ENCODE measurements around the gene AGAP3.

The AGAP3 gene

DNA sequence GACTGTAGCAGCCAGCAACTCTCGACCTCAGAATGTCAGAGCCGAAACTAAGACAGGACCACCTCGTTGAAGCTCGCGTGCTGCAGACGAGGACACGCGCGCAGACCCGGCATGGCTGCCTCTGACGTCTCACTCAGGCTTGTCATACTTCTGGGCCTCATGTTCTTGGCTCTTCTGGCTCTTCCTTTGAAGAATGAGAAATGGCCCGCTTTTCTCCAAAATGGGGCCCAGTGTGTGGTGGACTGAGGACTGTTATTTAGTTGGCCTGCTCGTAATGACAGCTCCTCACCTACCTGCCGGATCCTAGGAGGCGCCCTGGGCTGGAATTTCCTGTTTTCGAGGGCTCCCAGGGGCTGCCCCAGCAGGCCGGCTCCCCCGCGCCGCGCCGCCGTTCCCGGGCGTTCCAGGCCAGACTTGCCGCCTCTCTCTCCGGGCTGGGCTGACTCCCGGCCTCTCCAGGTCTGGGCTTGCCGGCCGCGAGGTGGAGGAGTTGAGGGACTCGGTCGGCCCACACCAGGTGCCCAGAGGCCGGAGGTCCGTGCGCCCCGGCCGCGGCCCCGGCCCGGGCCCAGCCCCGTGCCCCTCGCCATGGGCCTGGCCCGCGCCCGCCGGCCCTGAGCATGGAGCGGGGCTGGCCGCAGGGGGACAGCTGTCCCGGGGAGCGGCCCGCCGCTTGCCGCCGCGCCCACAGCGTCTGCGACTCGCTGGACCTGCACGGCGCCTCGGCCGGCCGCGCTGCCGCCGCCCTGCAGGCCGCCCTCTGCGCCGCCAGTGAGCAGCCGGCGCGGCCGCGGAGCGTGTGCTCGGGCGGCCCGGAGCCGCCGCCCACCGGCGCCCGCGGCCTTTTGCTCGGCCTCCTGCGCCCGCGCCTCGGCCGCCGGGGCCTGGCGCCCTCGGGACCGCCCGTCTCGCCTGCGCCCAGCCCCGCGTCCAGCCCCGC is 28.1 kb downstream of the AGAP3 start:
- Histone ChIP-seq H3K4me3 (ENCODE audit: control insufficient read depth in 1 of 7, extremely low read depth in 1 of 7, insufficient read depth in 4 of 7, low read depth in 2 of 7, low read length in 6 of 7) (peak overlapping the region in 4 of 7 experiments; percentile 23 to 66 (median 45)), H3K27me3 (replicated peaks in 2 of 5; ENCODE audit: control insufficient read depth in 4 of 5, insufficient read depth in 5 of 5, low read length in 4 of 5) (peaks cover 0 to 22% (median 7%) of the 10 kb centered on the region in 5 experiments), H3K4me1 (ENCODE audit: control extremely low read depth in 1 of 4, control insufficient read depth in 4 of 4, insufficient read depth in 4 of 4, low read length in 3 of 4) (peaks cover 0 to 11% (median 5%) of the 10 kb centered on the region in 4 experiments), H3K9me3 (ENCODE audit: control extremely low read depth in 1 of 5, control insufficient read depth in 4 of 5, insufficient read depth in 2 of 5, low read depth in 1 of 5, low read length in 4 of 5) (no peaks in the 10 kb centered on the region), H3K36me3 (ENCODE audit: control insufficient read depth in 4 of 4, insufficient read depth in 4 of 4, low read length in 3 of 4) (peaks cover 0 to 37% (median 22%) of the 10 kb centered on the region in 4 experiments), H3K27ac (ENCODE audit: insufficient read depth in 1 of 2, low read depth in 1 of 2, low read length in 2 of 2, poor library complexity in 1 of 2, severe bottlenecking in 2 of 2) (no peak overlapping the region)
- whole genome bisulfite sequencing (ENCODE audit: insufficient coverage): 36% methylated on average over 94 of the region's 101 CpGs
- ChIA-PET CTCF (interaction anchor here (0.9 to 4.6 kb wide), 8 partner anchors 10 to 153 kb away, joined by 3 to 28 read pairs (median 4); no protein-coding TSS in a partner anchor), POLR2A (no interaction called here)
- peak in 1 of 3 donors; percentile 17 for DNase-seq

DNA sequence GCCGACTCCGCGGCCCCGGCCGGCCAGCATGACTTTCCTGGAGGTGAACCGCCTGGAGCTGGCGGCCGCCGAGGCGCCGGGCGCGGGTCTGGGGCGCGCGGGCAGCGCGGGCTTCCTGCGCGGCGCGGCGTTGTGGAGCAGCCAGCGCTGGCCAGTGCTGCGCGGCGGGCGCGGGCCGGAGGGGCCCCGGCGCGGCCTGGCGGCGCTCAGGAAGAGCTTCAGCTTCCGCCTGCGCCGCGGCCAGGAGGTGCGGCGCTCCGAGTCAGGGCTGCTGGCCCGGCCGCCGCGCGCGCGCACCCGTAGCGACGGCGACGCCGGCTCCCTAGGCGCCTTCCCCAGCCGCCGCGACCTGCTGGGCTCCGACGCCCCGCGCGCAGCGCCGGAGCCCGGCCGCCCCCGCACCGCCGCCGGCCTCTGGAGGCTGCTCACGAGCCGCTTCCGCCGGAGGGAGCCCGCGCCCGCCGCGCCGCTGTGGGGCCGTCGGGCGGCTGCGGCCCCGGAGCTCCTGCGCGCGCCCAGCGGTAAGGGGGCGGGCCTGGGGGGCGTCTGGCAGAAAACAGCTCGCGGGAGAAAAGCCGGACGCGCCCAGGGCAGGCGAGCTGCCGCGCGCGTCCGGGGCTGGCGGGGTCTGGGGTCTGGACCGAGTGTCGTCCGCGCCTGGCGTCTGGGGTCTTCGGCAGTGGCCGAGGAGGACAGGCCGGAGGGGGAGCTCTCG is 29.0 kb downstream of the AGAP3 start:
- Histone ChIP-seq H3K4me1 (ENCODE audit: control extremely low read depth in 1 of 4, control insufficient read depth in 4 of 4, insufficient read depth in 4 of 4, low read length in 3 of 4) (peaks cover 0 to 11% (median 5%) of the 10 kb centered on the region in 4 experiments), H3K4me3 (ENCODE audit: control insufficient read depth in 1 of 7, extremely low read depth in 1 of 7, insufficient read depth in 4 of 7, low read depth in 2 of 7, low read length in 6 of 7) (peak overlapping the region in 4 of 7 experiments; percentile 23 to 66 (median 45)), H3K27me3 (replicated peaks in 2 of 5; ENCODE audit: control insufficient read depth in 4 of 5, insufficient read depth in 5 of 5, low read length in 4 of 5) (peaks cover 0 to 22% (median 7%) of the 10 kb centered on the region in 5 experiments), H3K36me3 (ENCODE audit: control insufficient read depth in 4 of 4, insufficient read depth in 4 of 4, low read length in 3 of 4) (peaks cover 0 to 45% (median 30%) of the 10 kb centered on the region in 4 experiments), H3K9me3 (ENCODE audit: control extremely low read depth in 1 of 5, control insufficient read depth in 4 of 5, insufficient read depth in 2 of 5, low read depth in 1 of 5, low read length in 4 of 5) (no peaks in the 10 kb centered on the region), H3K27ac (ENCODE audit: insufficient read depth in 1 of 2, low read depth in 1 of 2, low read length in 2 of 2, poor library complexity in 1 of 2, severe bottlenecking in 2 of 2) (no peak overlapping the region)
- ChIA-PET CTCF (interaction anchor here (0.7 to 1.6 kb wide), 12 partner anchors 9 to 217 kb away, joined by 3 to 5 read pairs (median 3); no protein-coding TSS in a partner anchor), POLR2A (interaction anchor here (0.5 kb wide), 1 partner anchor 67 kb away, joined by 3 read pairs; no protein-coding TSS in a partner anchor)
- peak in 2 of 3 donors; percentile 43 to 58 for DNase-seq
- 13% methylated on average over 89 of the region's 114 CpGs for WGBS (ENCODE audit: insufficient coverage)

DNA sequence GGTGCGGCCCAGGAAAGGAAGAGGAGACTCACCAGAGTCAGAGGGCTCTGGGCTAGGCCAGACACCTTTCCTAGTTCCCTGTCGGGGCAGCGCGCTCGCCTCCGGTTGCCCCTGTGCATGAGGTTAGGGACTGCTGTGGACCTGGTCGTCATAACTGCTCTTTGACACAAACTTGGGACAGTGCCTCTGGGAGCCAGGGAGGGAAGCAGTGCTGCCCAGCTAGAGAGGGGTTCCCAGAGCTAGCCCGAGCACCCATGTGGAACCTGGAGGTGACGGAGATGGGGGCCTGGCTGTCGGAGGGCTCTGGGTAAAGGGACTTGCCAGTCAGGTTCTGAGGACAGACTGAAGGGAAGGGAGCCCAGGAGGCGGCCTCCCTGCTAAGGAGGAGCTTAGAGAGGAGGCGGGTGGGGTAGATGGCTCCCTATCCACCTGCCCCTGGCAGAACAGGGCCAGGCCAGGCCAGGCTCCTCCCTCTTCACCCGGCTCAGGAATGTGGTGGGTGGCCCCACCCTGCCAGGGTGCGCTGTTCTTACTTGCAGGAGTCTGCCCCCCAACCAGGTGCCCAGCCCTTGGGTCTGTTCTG is 29.7 kb downstream of the AGAP3 start:
- Histone ChIP-seq H3K27ac (ENCODE audit: insufficient read depth in 1 of 2, low read depth in 1 of 2, low read length in 2 of 2, poor library complexity in 1 of 2, severe bottlenecking in 2 of 2) (no peak overlapping the region), H3K9me3 (ENCODE audit: control extremely low read depth in 1 of 5, control insufficient read depth in 4 of 5, insufficient read depth in 2 of 5, low read depth in 1 of 5, low read length in 4 of 5) (no peaks in the 10 kb centered on the region), H3K27me3 (replicated peaks in 2 of 5; ENCODE audit: control insufficient read depth in 4 of 5, insufficient read depth in 5 of 5, low read length in 4 of 5) (peaks cover 0 to 22% (median 7%) of the 10 kb centered on the region in 5 experiments), H3K4me1 (ENCODE audit: control extremely low read depth in 1 of 4, control insufficient read depth in 4 of 4, insufficient read depth in 4 of 4, low read length in 3 of 4) (peaks cover 0 to 11% (median 4%) of the 10 kb centered on the region in 4 experiments), H3K4me3 (ENCODE audit: control insufficient read depth in 1 of 7, extremely low read depth in 1 of 7, insufficient read depth in 4 of 7, low read depth in 2 of 7, low read length in 6 of 7) (peak overlapping the region in 1 of 7 experiments; percentile 14), H3K36me3 (ENCODE audit: control insufficient read depth in 4 of 4, insufficient read depth in 4 of 4, low read length in 3 of 4) (peaks cover 0 to 52% (median 33%) of the 10 kb centered on the region in 4 experiments)
- POLR2A ChIA-PET: interaction anchor here (0.5 kb wide), 1 partner anchor 67 kb away, joined by 3 read pairs; no protein-coding TSS in a partner anchor
- CTCF ChIA-PET: interaction anchor here (0.7 to 1.6 kb wide), 12 partner anchors 8 to 218 kb away, joined by 3 to 5 read pairs (median 3); no protein-coding TSS in a partner anchor
- DNase-seq: no peak
- 93% methylated on average over 11 of the region's 14 CpGs for WGBS (ENCODE audit: insufficient coverage)

DNA sequence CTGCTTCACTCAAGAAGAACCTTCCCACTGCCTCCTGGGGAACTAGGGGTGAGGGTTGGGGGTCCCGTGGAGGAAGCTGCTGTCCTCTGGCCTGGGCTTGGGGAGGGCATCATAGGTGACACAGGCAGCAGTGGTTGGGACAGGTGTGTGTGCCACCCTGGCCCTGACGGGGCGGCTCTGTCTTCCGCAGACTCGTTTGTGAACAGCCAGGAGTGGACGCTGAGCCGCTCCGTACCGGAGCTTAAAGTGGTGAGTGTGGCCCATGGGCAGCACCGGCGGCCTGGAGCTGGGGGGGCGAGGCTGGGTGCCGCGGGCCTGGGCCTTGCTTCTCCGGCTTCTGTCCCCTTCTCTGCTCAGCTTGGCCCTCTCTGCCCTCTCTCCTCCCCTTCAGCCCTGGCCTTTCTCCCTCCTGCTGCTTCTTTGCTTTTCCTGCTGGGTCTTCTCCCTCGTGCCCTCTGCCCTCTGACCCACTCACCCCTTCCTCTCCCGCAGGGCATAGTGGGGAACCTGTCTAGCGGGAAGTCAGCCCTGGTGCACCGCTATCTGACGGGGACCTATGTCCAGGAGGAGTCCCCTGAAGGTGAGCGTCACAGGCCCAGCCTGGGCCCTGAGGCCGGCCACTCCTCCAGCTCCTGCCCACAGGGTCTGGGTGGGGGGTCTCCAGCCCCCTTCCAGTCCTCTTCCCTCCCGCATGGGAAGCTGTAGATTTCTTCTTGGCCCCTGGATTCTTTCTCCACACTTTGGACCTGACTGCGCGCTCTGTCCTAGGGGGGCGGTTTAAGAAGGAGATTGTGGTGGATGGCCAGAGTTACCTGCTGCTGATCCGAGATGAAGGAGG is 30.5 kb downstream of the AGAP3 start:
- Histone ChIP-seq H3K27ac (ENCODE audit: insufficient read depth in 1 of 2, low read depth in 1 of 2, low read length in 2 of 2, poor library complexity in 1 of 2, severe bottlenecking in 2 of 2) (no peak overlapping the region), H3K27me3 (replicated peaks in 2 of 5; ENCODE audit: control insufficient read depth in 4 of 5, insufficient read depth in 5 of 5, low read length in 4 of 5) (peaks cover 0 to 22% (median 7%) of the 10 kb centered on the region in 5 experiments), H3K9me3 (ENCODE audit: control extremely low read depth in 1 of 5, control insufficient read depth in 4 of 5, insufficient read depth in 2 of 5, low read depth in 1 of 5, low read length in 4 of 5) (no peaks in the 10 kb centered on the region), H3K4me1 (ENCODE audit: control extremely low read depth in 1 of 4, control insufficient read depth in 4 of 4, insufficient read depth in 4 of 4, low read length in 3 of 4) (peaks cover 0 to 11% (median 4%) of the 10 kb centered on the region in 4 experiments), H3K36me3 (ENCODE audit: control insufficient read depth in 4 of 4, insufficient read depth in 4 of 4, low read length in 3 of 4) (peaks cover 0 to 61% (median 37%) of the 10 kb centered on the region in 4 experiments), H3K4me3 (ENCODE audit: control insufficient read depth in 1 of 7, extremely low read depth in 1 of 7, insufficient read depth in 4 of 7, low read depth in 2 of 7, low read length in 6 of 7) (no peak overlapping the region)
- DNase-seq: no peak
- 96% methylated on average over 24 of the region's 27 CpGs for WGBS (ENCODE audit: insufficient coverage)
- ChIA-PET CTCF (interaction anchor here (0.7 to 1.7 kb wide), 5 partner anchors 9 to 95 kb away, joined by 3 to 5 read pairs (median 4); no protein-coding TSS in a partner anchor), POLR2A (no interaction called here)

DNA sequence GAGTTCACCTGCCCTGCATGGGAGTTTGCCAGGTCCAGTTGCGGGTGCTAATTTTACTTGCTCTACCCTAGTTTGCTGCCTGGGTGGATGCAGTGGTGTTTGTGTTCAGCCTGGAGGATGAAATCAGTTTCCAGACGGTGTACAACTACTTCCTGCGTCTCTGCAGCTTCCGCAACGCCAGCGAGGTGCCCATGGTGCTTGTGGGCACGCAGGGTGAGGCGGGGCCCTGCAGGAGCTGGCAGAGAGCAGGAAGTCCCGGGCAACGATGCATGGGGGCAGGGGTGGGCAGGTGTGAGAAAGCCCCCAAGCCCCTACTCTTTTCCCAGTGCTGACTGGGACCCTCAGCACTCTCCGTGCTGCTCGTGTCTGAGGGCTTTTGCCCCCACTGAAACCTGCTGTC is 31.3 kb downstream of the AGAP3 start:
- POLR2A ChIA-PET: no interaction called here
- no peak overlapping the region for H3K4me3 ChIP-seq (ENCODE audit: control insufficient read depth in 1 of 7, extremely low read depth in 1 of 7, insufficient read depth in 4 of 7, low read depth in 2 of 7, low read length in 6 of 7)
- CTCF ChIA-PET: interaction anchor here (1.7 kb wide), 1 partner anchor 10 kb away, joined by 5 read pairs; no protein-coding TSS in a partner anchor

More for the DNA sequence above, 31.3 kb downstream of the AGAP3 start:
- no peak for DNase-seq
- Histone ChIP-seq H3K27me3 (replicated peaks in 2 of 5; ENCODE audit: control insufficient read depth in 4 of 5, insufficient read depth in 5 of 5, low read length in 4 of 5) (peaks cover 0 to 22% (median 7%) of the 10 kb centered on the region in 5 experiments), H3K4me1 (ENCODE audit: control extremely low read depth in 1 of 4, control insufficient read depth in 4 of 4, insufficient read depth in 4 of 4, low read length in 3 of 4) (peaks cover 0 to 11% (median 4%) of the 10 kb centered on the region in 4 experiments), H3K36me3 (ENCODE audit: control insufficient read depth in 4 of 4, insufficient read depth in 4 of 4, low read length in 3 of 4) (peaks cover 0 to 62% (median 40%) of the 10 kb centered on the region in 4 experiments), H3K9me3 (ENCODE audit: control extremely low read depth in 1 of 5, control insufficient read depth in 4 of 5, insufficient read depth in 2 of 5, low read depth in 1 of 5, low read length in 4 of 5) (no peaks in the 10 kb centered on the region), H3K27ac (ENCODE audit: insufficient read depth in 1 of 2, low read depth in 1 of 2, low read length in 2 of 2, poor library complexity in 1 of 2, severe bottlenecking in 2 of 2) (no peak overlapping the region)
- whole genome bisulfite sequencing (ENCODE audit: insufficient coverage): 87% methylated on average over 5 of the region's 12 CpGs
